GM18519 (cell line): ENCODE results near the gene TRIOBP.

Experiments
- ATAC-seq: cut with Tn5 transposase; IDR thresholded peaks from one replicate; pipeline ENCODE4 v1.9.1; 2021; ENCODE audit warnings: mild to moderate bottlenecking, moderate library complexity; ENCODE audit not compliant: unreplicated experiment, low FRiP score

Gene TRIOBP

GRCh38 chr22:37748659-37749058 is 51.8 kb downstream of the TRIOBP start:
- ATAC-seq, result no peak

GRCh38 chr22:37749226-37749625 is 52.4 kb downstream of the TRIOBP start:
- no peak for ATAC-seq

- no peak for ATAC-seq
Measured at GRCh38 chr22:37749831-37750595, 53.2 kb downstream of the TRIOBP start.

- ATAC-seq, result no peak
Measured at GRCh38 chr22:37750596-37751162, 53.8 kb downstream of the TRIOBP start.

DNA sequence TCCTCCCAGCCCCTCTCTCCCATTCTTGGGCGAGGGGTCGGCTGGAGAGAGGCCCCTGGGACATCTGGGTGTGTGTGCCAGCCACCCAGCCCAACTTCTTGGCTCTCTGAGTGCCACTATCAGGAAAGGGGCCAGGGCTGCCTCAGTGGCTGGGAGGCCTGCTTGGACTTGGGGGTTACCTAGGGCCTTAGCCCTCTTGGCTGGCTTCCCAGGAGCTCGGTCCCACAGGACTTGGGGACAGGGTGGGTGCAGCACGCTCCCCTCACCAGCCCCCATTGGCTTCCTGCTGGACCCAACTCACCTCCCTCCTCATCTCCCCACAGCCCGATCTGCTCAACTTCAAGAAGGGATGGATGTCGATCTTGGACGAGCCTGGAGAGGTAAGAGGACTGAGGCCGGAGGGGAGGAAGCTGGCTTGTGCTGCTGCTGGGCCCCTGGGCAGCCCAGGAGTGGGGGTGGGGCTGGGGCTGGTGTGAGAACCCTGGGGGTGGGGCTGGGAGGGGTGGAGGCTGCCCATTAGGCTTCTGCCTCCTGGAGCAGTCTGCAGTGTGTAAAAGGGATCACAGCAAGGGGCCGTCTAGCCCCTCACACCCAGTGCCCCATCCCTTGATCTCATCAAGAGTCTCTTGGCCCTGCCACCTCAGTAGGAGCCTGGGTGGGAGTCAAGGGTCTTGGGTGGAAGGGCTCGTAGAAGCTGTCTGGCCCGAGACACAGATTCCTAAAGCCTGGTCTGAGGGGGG is 54.8 kb downstream of the TRIOBP start:
- ATAC-seq, result no peak

DNA sequence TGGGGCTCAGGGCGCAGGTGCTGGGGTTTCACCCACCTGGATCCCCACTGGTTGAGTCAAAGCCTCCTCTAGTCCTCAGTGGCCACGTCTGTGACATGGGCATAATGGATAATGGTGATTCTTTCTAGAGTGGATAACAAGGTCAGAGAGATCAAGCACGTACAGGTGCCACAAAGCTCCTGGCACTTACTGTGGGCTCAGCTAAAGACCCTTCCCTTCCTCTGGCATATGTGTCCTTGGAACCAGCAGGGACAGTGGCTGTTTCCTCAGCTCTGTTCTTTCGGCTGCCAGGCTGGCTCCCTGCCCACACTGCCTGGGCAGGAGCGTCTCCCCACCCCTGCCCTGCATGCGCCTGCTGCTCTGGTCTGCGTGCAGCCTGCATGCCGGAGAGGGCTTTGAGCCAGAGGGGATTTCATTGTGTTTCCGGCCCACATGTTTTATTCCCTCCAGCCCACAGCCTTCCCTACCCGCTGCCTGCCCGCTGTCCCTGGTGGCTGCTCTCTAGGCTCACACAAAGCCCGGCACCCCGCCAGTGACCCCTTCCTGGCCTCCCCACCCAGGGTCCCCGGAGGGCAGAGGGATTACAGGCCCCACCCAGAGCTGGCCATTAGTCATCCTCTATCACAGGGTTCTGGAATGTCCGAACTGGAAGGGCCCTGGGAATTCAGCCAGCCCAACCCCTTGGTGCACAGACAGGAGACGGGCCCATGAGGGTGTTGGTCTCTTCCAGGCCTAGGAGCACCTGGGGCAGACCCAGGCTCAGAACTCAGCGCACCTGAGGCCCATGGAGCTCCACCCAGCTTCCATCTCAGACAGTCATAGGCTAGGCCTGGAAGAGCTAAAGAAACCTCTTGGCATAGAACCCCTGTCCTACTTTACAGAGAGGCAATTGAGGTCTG is 55.6 kb downstream of the TRIOBP start:
- ATAC-seq, result no peak

DNA sequence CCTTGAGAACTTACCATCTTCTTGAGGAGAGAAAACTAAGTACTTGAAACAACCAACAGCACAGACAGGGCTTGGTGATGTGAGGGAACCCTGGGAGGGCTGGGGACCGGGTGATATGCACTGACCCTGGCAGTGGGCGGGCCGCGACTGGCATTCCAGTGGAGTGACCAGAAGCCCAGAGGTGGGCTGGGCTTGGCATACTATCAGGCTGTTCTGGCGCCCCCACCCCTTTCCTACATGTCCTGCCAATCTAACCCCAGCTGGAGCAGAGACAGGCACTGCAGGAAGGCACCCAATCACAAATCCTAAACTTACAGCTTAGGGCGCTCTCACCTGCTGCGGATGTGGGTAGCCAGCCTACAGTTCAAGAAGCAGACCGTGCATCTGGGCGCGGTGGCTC is 56.9 kb downstream of the TRIOBP start:
- no peak for ATAC-seq

GRCh38 chr22:37757663-37758062 is 60.8 kb downstream of the TRIOBP start:
- no peak for ATAC-seq

DNA sequence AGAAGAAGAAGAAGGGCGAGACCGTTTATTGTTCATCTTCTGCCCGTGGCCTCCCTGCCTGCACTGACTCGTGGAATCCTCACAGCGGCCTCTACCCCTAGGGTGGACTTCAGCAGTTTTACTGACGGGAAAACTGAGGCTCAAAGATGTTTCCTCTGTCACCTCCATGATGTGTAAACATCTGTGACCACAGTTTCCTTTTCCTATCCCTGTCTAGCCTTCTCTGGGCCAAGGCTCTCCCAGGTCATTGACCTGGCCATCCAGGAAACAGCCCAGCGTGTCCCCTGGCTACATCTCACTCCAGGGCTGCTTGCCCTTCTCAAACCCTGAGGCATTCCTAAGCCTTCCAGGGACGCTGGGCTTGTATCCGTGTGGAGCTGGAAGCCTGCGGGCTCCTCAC is 61.8 kb downstream of the TRIOBP start:
- ATAC-seq, result no peak

DNA sequence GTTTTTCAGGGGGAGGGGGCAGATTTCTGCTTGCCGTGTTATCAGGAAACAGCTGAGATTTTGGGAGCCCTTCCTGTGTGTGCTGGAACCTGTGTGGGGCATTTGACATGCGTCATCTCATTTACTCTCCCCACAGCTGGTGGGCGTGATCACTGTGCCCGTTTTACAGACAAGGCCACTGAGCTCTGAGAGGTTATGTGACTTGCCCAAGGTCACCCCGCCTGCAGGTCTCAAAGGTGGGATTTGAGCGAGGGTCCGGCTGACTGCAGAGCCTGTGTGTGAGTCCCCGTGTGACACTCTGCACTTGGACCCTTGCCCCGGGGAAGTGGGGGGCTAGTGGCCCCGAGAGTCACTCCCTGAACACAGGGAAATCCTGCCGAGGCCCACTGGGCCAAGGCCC is 62.4 kb downstream of the TRIOBP start:
- no peak for ATAC-seq

DNA sequence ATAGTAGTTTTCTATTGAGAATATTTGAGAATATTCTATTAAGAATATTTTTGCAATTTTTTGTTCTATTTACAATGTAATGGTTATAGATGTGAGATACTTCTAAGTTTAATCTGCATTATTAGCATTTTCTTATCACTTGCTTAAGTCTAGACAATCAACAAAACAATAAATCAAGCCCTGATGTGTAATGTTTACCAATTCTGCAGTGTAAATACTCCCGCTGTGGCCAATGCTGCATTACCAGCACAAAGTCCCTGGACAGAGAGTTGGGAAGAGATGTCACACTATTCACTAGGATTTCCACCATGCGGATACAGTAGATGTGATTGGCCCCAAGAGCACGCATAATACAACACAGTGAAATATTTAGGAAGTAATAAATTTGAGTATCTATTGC is 63.3 kb downstream of the TRIOBP start:
- no peak for ATAC-seq

GRCh38 chr22:37762389-37762836 is 65.6 kb downstream of the TRIOBP start:
- no peak for ATAC-seq

DNA sequence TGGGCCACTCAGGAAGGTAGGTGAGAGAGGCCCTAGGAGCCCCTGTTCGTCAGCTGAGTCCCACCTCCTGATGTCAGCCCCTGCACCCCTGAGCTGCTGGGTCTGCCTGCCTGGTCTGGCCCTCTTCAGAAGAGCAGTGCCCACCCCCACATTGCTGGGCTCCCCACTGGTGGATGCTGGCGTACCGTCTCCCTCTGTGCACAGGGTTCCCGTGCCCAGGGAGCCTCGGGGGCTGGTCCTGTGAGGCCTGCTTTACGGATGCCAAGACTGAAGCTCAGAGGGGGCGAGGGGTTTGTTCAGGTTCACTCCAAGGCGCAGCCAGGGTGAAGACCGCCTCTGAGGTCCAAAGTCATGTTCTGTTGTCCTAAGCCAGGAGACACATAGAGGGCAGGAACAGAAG is 66.2 kb downstream of the TRIOBP start:
- ATAC-seq, result no peak

DNA sequence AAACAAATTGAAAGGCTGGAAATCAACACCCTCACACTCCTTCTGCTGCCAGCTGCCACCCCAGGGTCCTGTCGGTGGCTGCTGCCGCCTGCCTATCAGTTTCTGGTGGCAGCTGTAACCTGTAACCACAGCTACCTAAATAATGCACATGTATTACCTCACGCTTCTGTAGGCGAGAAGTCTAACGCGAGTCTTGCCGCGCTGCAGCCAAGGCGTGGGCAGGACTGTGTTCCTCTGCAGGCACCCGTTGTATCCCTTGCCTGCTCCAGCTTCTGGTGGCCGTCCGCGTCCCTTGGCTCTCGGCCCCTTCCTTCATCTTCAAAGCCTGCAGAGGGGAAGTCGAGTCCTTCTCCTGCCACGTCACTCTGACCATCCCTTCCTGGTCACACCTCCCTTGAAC is 66.8 kb downstream of the TRIOBP start:
- no peak for ATAC-seq

GRCh38 chr22:37764622-37765021 is 67.8 kb downstream of the TRIOBP start:
- ATAC-seq, result no peak

- no peak for ATAC-seq
Measured at GRCh38 chr22:37765498-37765897, 68.7 kb downstream of the TRIOBP start.

DNA sequence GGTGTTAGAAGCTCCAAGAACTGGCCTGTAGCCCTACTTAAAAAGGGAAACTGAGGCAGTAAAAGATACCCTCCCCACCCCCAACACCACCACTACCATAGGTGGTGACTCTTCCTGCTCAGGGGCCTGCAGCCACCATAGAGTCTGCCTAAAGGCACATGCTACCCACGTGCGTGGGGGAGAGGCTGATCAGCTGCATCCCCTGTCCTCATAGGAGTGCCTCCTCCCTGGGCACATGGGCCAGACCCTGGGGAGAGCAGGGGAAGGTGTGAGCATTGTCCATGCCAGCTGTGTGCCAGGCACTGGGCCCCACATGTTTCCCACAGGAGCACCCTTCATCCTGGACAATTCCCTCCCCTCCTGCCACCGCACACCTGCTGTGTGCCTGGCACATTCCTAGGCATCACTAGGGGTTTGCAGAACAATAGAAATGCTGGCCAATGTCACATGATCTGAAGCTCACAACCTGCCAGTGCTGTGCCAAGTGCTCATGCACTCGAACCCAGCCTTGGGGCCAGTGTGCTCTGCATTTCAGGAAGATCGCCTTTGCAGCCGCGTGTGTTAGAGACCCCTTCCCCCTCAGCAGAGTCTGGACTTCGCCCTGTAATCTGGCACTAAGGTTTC is 69.2 kb downstream of the TRIOBP start:
- no peak for ATAC-seq

DNA sequence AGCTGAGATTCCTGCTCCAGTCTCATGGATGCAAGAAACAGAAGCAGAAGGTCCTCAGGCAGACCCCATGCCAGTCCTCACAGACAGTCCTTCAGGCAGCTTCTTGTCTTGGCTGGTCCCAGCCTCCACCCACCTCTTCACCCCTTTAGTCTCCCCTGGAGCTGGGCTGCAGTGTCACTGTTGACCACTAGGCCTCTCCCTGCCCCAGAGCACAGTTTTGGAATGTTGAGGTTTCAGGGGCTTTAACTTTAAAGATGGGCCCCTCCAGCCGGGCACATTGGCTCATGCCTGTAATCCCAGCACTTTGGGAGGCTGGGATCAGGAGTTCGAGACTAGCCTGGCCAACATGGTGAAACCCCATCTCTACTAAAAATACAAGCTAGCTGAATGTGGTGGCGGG is 71.4 kb downstream of the TRIOBP start:
- ATAC-seq, result no peak

- no peak for ATAC-seq
Measured at GRCh38 chr22:37769056-37769455, 72.2 kb downstream of the TRIOBP start.

GRCh38 chr22:37771081-37771480 is 74.2 kb downstream of the TRIOBP start:
- ATAC-seq, result no peak
